HepG2 (cell line): ENCODE data around the gene ADAMTS18. TPM values are rescaled to one million over a fixed set of nuclear protein-coding genes. Genes with fewer than 3 reads are reported as not detected.

Experiments
- ATAC-seq: fragments of 200-7000 bp; cut with Tn5 transposase; 3 replicates; pipeline ENCODE4 v1.9.1; 2020; ENCODE audit warnings: mild to moderate bottlenecking, moderate library complexity
- BruUV-seq: library from RNA; stranded (reverse); fragments of 400-500 nt; replicated peaks from 2 replicates; lab custom pipeline; 2021; lab: Mats Ljungman, UMichigan
- CTCF ChIA-PET: fragments of 300-600 bp; formaldehyde crosslinking; extraction: SDS; loops from one replicate; lab custom pipeline; 2021; ENCODE audit warnings: low total read pairs, inconsistent platforms, low intra/inter-chr PET ratio; lab: Yijun Ruan, JAX
- POLR2A ChIA-PET: fragments of 350-600 bp; sonication (Branson Sonifier 250); formaldehyde crosslinking; loops from one replicate; lab custom pipeline; 2020; ENCODE audit warnings: antibody characterized with exemption, inconsistent platforms; lab: Yijun Ruan, JAX
- DNase-seq: peaks from one replicate; pipeline ENCODE4 v3.0.0-alpha.2; 2015; ENCODE audit warnings: low spot score
- FAIRE-seq: peaks from 3 replicates; lab custom pipeline; 2011; peaks lifted over from hg19 to GRCh38; lab: Jason Lieb, UNC
- H2AFZ ChIP-seq: one replicate; pipeline ENCODE4 v1.6.1; 2011; ENCODE audit warnings: low read length, inconsistent platforms
- H3K27ac ChIP-seq: fragments of 300-600 bp; 3 replicates; pipeline ENCODE4 v1.8.0; 2011; ENCODE audit warnings: mixed run types, mild to moderate bottlenecking, mixed read lengths, low read length, inconsistent platforms; ENCODE audit not compliant: insufficient read depth; ENCODE audit errors: extremely low read length
- H3K27me3 ChIP-seq, 2 experiments: fragments of 200-600 bp in 1 of 2; 2 replicates in 1 of 2; 3 replicates in 1 of 2; pipeline versions ENCODE4 v1.6.0 to v1.8.0; 2011; ENCODE audit warnings: low read length in 2 of 2, mild to moderate bottlenecking in 2 of 2, moderate library complexity in 2 of 2, inconsistent platforms in 1 of 2; ENCODE audit not compliant: insufficient read depth in 2 of 2, control insufficient read depth in 1 of 2
- H3K36me3 ChIP-seq, 2 experiments: fragments of 200-600 bp in 1 of 2; replicated peaks in 1 of 2; 2 replicates in 1 of 2; 3 replicates in 1 of 2; pipeline versions ENCODE4 v1.5.1 to v1.8.0; 2011; ENCODE audit warnings: low read length in 2 of 2, inconsistent platforms in 1 of 2; ENCODE audit not compliant: insufficient read depth in 2 of 2, control insufficient read depth in 1 of 2
- H3K4me1 ChIP-seq: 2 replicates; pipeline ENCODE4 v1.5.1; 2012; ENCODE audit warnings: low read length, inconsistent platforms; ENCODE audit not compliant: insufficient read depth
- H3K4me2 ChIP-seq: 2 replicates; pipeline ENCODE4 v1.6.0; 2011; ENCODE audit warnings: low read depth, low read length, inconsistent platforms
- H3K4me3 ChIP-seq, 3 experiments: fragments of 200-600 bp in 1 of 3; sonication (generic), shearing (Covaris generic) in 1 of 3; replicated peaks in 1 of 3; 2 replicates each; pipeline ENCODE4 v1.5.1; 2011 to 2016; ENCODE audit warnings: low read length in 3 of 3, inconsistent platforms in 2 of 3, low read depth in 2 of 3, mild to moderate bottlenecking in 2 of 3, control low read depth in 1 of 3, mixed read lengths in 1 of 3; ENCODE audit not compliant: insufficient read depth in 1 of 3
- H3K79me2 ChIP-seq: one replicate; pipeline ENCODE4 v1.6.1; 2011; ENCODE audit warnings: low read length, inconsistent platforms; ENCODE audit not compliant: insufficient read depth
- H3K9ac ChIP-seq: 2 replicates; pipeline ENCODE4 v1.6.0; 2011; ENCODE audit warnings: mild to moderate bottlenecking, low read depth, low read length, inconsistent platforms; ENCODE audit not compliant: insufficient read depth
- H3K9me3 ChIP-seq: 2 replicates; pipeline ENCODE4 v1.5.1; 2012; ENCODE audit warnings: mild to moderate bottlenecking, low read length
- H4K20me1 ChIP-seq: 2 replicates; pipeline ENCODE4 v1.6.0; 2011; ENCODE audit warnings: inconsistent platforms, mild to moderate bottlenecking, low read length, moderate library complexity; ENCODE audit not compliant: insufficient read depth
- ARID3A ChIP-seq: IDR thresholded peaks from 2 replicates; pipeline ENCODE4 v1.6.1; 2012; ENCODE audit warnings: low read depth, low read length, improper control_type of control experiment
- ATF1 ChIP-seq: IDR thresholded peaks from 2 replicates; pipeline ENCODE4 v1.6.1; 2016; ENCODE audit warnings: mild to moderate bottlenecking, control low read depth
- ATF2 ChIP-seq: sonication (generic); formaldehyde crosslinking; IDR thresholded peaks from 2 replicates; pipeline ENCODE4 v1.4.0; 2020; ENCODE audit warnings: missing genetic modification reagents
- ATF4 ChIP-seq, 2 experiments: fragments of 450-650 bp in 1 of 2; sonication (generic) in 1 of 2; formaldehyde crosslinking; IDR thresholded peaks; 2 replicates each; pipeline versions ENCODE4 v1.5.0 to v1.8.0; 2020 to 2022; ENCODE audit warnings: mild to moderate bottlenecking in 1 of 2, missing genetic modification reagents in 1 of 2
- ELF1 ChIP-seq: sonication (generic); formaldehyde crosslinking; IDR thresholded peaks from 2 replicates; pipeline ENCODE4 v1.4.0; 2020; ENCODE audit warnings: missing genetic modification reagents
- ESRRA ChIP-seq: sonication (generic); formaldehyde crosslinking; IDR thresholded peaks from 2 replicates; pipeline ENCODE4 v1.5.1; 2020; ENCODE audit warnings: mild to moderate bottlenecking, low read depth, missing genetic modification reagents
- HBP1 ChIP-seq: IDR thresholded peaks from 2 replicates; pipeline ENCODE4 v1.6.1; 2016; ENCODE audit warnings: low read depth, control low read depth
- MLX ChIP-seq: IDR thresholded peaks from 2 replicates; pipeline ENCODE4 v1.6.1; 2016
- NFRKB ChIP-seq: fragments of 450-650 bp; IDR thresholded peaks from 2 replicates; pipeline ENCODE4 v1.6.1; 2017
- NR2C2 ChIP-seq: sonication (generic); formaldehyde crosslinking; IDR thresholded peaks from 2 replicates; pipeline ENCODE4 v1.4.0; 2020; ENCODE audit warnings: missing genetic modification reagents, mild to moderate bottlenecking, moderate library complexity, borderline replicate concordance
- NR3C1 ChIP-seq: sonication (generic); formaldehyde crosslinking; IDR thresholded peaks from 2 replicates; pipeline ENCODE4 v1.4.0; 2020; ENCODE audit warnings: missing genetic modification reagents
- RFX5 ChIP-seq: IDR thresholded peaks from 2 replicates; pipeline ENCODE4 v1.6.1; 2011; ENCODE audit warnings: low read depth, low read length, improper control_type of control experiment
- RXRA ChIP-seq: sonication (generic); formaldehyde crosslinking; IDR thresholded peaks from 2 replicates; pipeline ENCODE4 v1.5.1; 2020; ENCODE audit warnings: missing genetic modification reagents
- SOX13 ChIP-seq, 3 experiments: fragments of 450-650 bp in 1 of 3; sonication (generic) in 1 of 3; formaldehyde crosslinking in 1 of 3; IDR thresholded peaks in 2 of 3; conservative IDR thresholded peaks in 1 of 3; 2 replicates each; pipeline versions ENCODE4 v1.5.0 to v1.6.1; 2016 to 2020; ENCODE audit warnings: antibody characterized with exemption in 1 of 3, mild to moderate bottlenecking in 1 of 3, missing compliant biosample characterization in 1 of 3, missing genetic modification reagents in 1 of 3, moderate library complexity in 1 of 3
- SOX6 ChIP-seq, 2 experiments: fragments of 450-650 bp in 1 of 2; sonication (generic) in 1 of 2; formaldehyde crosslinking in 1 of 2; IDR thresholded peaks; 2 replicates each; pipeline versions ENCODE4 v1.4.0 to v1.6.1; 2017 to 2020; ENCODE audit warnings: antibody characterized with exemption in 1 of 2, mild to moderate bottlenecking in 1 of 2, missing genetic modification reagents in 1 of 2
- TCF7 ChIP-seq: sonication (generic); IDR thresholded peaks from 2 replicates; pipeline ENCODE4 v1.6.1; 2016; ENCODE audit warnings: antibody characterized with exemption, low read depth
- ZFX ChIP-seq: sonication (generic); formaldehyde crosslinking; IDR thresholded peaks from 2 replicates; pipeline ENCODE4 v1.4.0; 2020; ENCODE audit warnings: mild to moderate bottlenecking, low read depth, missing genetic modification reagents, moderate library complexity
- ZNF260 ChIP-seq: sonication (generic); formaldehyde crosslinking; IDR thresholded peaks from 2 replicates; pipeline ENCODE4 v1.4.0; 2020; ENCODE audit warnings: missing genetic modification reagents, low read depth, mild to moderate bottlenecking, borderline replicate concordance
- ZNF569 ChIP-seq: sonication (generic); formaldehyde crosslinking; IDR thresholded peaks from 2 replicates; pipeline ENCODE4 v1.5.0; 2020; ENCODE audit warnings: mild to moderate bottlenecking, missing genetic modification reagents, moderate library complexity, borderline replicate concordance
- ZSCAN29 ChIP-seq: sonication (generic); formaldehyde crosslinking; conservative IDR thresholded peaks from 2 replicates; pipeline ENCODE4 v1.4.0; 2020; ENCODE audit warnings: mild to moderate bottlenecking, missing genetic modification reagents
- WGBS: methylation state at CpG from one replicate; pipeline ENCODE4 v1.1.6; 2017; ENCODE audit warnings: low lambda C conversion rate; 5-methylcytosine and 5-hydroxymethylcytosine counted together
- in situ Hi-C: cut with HindIII; loops from 2 replicates; pipeline ENCODE4 v1.10.0; 2017; ENCODE audit warnings: low pct_unique_long_range_greater_than_20kb; ENCODE audit not compliant: extremely low pct_ligation_motif_present
- intact Hi-C: fragments of 100-400 bp; cut with micrococcal nuclease; formaldehyde crosslinking; loops from one replicate; pipeline ENCODE4 v1.10.0; 2022; ENCODE audit not compliant: unreplicated experiment
- polyA plus RNA-seq, 8 experiments: library from polyadenylated mRNA; depleted of rRNA in 3 of 8; stranded (reverse) in 7 of 8; unstranded in 1 of 8; fragments of >200 nt; fragmentation: Illumina TruSeq in 4 of 8; extraction: Trizol in 4 of 8; gene quantifications; 2 replicates each; pipeline versions ENCODE4 v1.2.1 to v1.2.3, GENCODE V29; 2011 to 2016; ENCODE audit warnings: low read depth in 4 of 8, missing spikeins in 1 of 8, mixed read lengths in 1 of 8; ENCODE audit not compliant: insufficient read depth in 1 of 8
- total RNA-seq, 5 experiments: library from RNA; depleted of rRNA; stranded (reverse); fragments of >200 nt; fragmentation: Illumina TruSeq; extraction: Trizol; gene quantifications; 2 replicates each; pipeline ENCODE4 v1.2.3, GENCODE V29; 2016; ENCODE audit warnings: low read depth in 1 of 5

The ADAMTS18 gene
- total and polyA plus RNA-seq, 2 of the 13 experiments (the other 11 are each of a cell fraction or from before 2014, with no cell fraction given) = 0.01 TPM; not detected in 1

GRCh38 chr16:77299395-77299794, 135.4 kb downstream of the ADAMTS18 start:
- POLR2A ChIA-PET = no interaction called here
- WGBS = 5% methylated on average over 1 of the region's 1 CpG
- CTCF ChIA-PET = no interaction called here
- Histone ChIP-seq H2AFZ (no peak overlapping the region), H3K4me3 (no peak overlapping the region), H3K79me2 (no peaks in the 10 kb centered on the region), H3K27ac (no peak overlapping the region), H3K4me2 (no peak overlapping the region), H3K36me3 (no peaks in the 10 kb centered on the region), H4K20me1 (no peaks in the 10 kb centered on the region), H3K27me3 (peaks cover 0 to 14% of the 10 kb centered on the region in 2 experiments; a peak in 2 of 5 replicates), H3K9ac (no peak overlapping the region), H3K4me1 (peaks cover under 1% of the 10 kb centered on the region; the same call in 1 of the 2 replicates), H3K9me3 (no peaks in the 10 kb centered on the region)
- in situ Hi-C loops = no loop called here
- TF ChIP-seq NFRKB (no peak), ATF4 (CRISPR knock-in tag; IDR thresholded peaks at IDR 0.05) (no peak), ZNF260 (CRISPR knock-in tag) (no peak), TCF7 (no peak), RXRA (CRISPR knock-in tag) (no peak), ZSCAN29 (CRISPR knock-in tag) (no peak), ATF2 (CRISPR knock-in tag) (no peak), ZNF569 (CRISPR knock-in tag) (no peak), ZFX (no peak), SOX13 (IDR thresholded peaks at IDR 0.05) (no peak), SOX13 (CRISPR knock-in tag; conservative IDR thresholded peaks at IDR 0.05 in 1 of 2, IDR thresholded peaks at IDR 0.05 in 1 of 2) (no peak), MLX (CRISPR knock-in tag) (no peak), ESRRA (CRISPR knock-in tag) (no peak), HBP1 (CRISPR knock-in tag) (no peak), SOX6 (IDR thresholded peaks at IDR 0.05) (no peak), SOX6 (CRISPR knock-in tag; IDR thresholded peaks at IDR 0.05) (no peak), ATF1 (CRISPR knock-in tag) (no peak), NR3C1 (CRISPR knock-in tag) (no peak), NR2C2 (CRISPR knock-in tag) (no peak), ARID3A (no peak), ELF1 (CRISPR knock-in tag) (no peak), RFX5 (no peak)
- FAIRE-seq = no peak
- DNase-seq = no peak
- no TSS peak for BruUV-seq
- ATAC-seq = no peak
- intact Hi-C loops = no loop called here
